HL-60/S4 treated with retinoic acid at 250 ng/mL for 4 days and 3 days (cell line): Measurements from ENCODE around the gene KCNIP1.

Source experiments
- in situ Hi-C: fragments of 300-500 bp; cut with MboI; formaldehyde crosslinking; loops from 2 replicates; pipeline ENCODE4 v1.7.0; 2022; ENCODE audit warnings: low sequenced_read_pairs

Gene KCNIP1

DNA sequence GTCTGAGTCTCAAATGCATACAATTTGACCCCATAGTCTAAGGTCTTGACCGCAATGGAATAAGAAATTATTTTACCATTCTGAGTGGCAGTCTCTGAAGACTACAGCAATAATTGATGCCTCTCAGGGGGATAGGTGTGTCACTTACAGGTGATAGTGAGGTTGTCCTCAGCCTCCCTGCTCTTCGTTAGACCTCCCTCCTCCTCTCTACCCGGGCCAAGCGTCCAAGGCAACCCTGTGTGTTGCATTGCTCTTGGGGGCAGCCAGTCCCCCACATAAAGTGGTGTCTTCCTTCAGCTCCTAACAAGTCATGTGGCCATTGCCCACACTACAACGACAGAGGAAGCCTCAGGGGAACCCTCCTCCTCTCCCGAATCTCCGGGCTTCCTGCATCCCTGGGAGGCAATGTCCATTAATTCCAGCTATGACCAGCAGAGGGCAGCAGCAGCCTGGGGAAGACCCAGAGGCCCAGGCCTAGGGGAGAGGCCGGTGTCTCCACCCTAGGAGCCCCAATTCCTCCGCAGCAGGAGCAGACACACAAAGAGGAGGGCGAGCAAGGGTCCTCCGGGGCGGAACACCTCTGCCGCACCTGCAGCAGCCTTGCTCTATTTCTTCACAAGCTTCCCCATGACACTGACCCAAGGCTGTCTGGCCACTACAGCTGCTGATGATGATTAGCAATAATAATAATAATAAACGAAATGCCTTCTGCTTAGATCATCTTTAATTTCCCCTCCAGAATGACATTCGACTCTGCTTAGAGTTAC is 134.8 kb downstream of the KCNIP1 start:
- in situ Hi-C loops = no loop called here

DNA sequence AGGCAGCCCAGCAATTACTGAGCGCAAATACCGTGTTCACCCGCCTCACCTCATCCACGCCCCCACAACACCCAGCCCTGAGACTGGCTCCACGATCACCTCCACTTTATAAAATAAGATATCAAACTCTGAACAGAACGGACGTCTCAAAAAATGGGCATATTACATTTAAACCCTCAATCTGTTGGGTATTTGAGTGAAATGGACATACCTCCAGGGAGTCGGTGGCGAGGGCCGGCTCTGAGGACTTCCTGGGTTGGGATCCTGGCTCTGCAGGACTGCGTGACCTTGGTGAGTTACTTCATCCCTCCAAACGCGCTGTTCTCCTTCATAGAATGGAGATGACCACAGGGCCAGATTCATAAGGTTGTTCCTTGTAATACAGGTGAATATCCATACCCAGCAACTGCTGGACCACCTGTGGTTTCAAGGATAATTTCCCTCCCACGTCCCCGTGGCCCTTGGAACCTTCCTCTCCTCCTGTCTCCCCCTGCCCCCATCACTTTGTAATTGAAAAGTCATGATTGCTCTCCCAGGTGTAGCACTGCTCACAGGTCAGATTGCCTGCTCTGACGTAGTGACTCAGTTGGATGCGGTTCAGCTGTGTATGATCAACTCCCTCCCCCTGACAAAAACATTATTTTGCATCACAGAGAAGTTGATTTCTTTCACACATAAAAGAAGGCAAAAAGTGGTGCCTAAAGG is 135.6 kb downstream of the KCNIP1 start:
- in situ Hi-C loops = no loop called here

DNA sequence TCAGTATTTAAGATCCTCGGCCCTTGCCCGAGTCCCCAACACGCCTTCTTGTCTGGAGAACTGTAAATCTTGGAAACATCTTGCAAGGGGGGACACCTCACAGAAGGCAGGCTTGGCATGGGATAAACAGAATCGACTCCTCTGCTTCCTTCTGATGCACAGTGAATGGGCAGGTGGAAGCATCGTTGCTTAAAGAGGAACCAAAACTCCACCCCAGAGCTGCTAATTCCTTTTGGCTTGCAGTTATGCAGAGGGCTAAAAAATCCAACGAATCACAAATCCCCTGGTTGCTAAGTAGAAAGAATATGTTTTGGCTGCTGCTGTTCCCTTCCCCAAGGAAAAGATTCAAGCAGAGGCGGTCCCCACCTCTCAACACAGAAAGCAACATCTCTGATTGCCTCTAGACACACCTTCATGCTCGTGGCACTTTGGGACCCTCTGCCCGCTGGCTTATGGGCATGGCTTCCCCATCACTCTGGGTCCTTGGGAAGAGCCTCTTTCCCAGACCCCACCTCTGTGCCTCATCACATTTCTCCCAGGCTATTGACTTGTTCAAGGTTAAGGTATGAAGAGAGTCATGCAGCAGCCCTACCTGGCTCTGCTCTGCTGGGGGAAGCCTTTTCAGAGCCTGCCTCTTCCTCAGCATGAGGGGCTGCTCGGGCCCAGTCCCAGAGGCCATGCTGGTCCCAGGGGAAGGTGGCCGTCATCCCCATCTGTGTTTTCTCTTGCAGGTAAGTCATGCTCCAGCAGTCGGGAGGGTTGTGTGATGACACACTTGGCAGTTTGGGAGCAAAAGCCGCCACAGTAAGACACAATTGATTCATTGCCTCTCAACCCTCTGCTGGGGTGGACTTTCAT is 137.1 kb downstream of the KCNIP1 start:
- in situ Hi-C loops = no loop called here

DNA sequence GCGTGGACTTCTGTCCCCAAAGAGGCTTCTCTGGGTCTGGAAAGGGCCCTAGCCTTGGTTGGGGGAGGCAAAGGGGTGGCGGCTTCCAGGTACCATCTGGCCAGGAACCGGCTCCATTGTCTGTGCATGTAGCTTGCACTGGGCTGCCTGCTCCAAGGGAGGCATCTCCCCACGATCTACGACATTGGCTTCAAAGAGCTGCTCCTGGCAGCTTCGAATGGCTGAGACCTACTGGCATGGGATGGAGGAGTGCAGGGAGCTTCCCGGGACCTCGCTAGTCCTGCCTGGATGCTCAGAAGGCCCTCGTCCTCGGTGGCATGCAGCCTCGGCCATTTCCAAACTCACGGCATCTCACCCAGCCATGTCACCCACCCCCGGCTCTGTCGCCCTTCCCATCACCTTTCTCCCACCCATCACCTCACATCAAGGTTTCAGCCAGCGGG is 137.8 kb downstream of the KCNIP1 start:
- in situ Hi-C loops = no loop called here

GRCh38 chr5:170642066-170642735 is 138.4 kb downstream of the KCNIP1 start:
- in situ Hi-C loops = no loop called here

DNA sequence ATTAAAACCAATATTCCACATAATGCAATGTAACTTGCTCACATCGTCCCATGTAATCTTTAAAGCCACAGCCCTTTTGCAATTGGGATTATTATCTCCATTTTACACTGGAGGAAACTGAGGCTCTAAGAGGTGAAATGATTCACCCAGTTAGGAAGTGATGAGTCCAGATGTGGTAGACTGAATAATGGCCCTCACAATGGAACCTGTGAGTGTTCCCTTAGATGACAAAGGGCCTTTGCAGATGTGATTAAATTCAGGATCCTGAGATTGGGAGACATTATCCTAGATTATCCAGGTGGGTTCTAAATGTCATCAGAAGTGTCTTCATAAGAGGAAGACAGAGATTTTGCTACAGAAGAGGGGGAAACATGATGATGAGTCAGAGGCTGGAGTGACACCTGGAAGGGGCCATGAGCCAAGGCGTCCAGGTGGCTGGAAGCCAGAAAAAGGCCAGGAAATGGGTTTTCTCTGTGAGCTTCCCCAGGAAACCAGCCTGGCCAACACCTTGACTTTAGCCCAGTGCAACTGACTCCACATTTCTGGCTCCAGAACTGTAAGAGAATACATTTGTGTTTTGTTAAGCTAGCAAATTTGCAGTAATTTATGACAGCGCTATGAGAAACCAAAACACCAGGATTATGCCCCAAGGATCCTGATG is 139.1 kb downstream of the KCNIP1 start:
- in situ Hi-C loops = no loop called here

GRCh38 chr5:170643591-170643990 is 139.8 kb downstream of the KCNIP1 start:
- in situ Hi-C loops = no loop called here

- in situ Hi-C loops = no loop called here
Observed at GRCh38 chr5:170644501-170644900, 140.7 kb downstream of the KCNIP1 start.

- in situ Hi-C loops = no loop called here
Observed at GRCh38 chr5:170648541-170648940, 144.7 kb downstream of the KCNIP1 start.

DNA sequence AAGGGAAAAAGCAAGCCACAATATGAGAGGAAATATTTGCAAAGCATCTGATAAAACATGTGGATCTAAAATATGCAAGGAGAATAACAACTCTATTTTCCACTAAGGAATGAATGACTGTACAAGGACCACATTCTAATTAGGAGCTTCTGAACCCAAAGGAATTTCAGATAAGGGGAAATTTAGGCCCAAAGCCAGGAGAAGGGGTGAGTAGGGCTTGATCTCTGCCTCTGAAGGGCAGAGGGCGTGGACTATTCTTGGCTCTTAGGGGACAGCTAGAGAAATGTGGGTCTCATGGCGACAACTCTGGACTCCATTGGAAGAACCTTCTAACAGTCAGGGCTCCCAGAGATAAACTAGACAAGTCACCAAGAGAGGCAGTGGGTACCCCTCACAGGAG is 147.0 kb downstream of the KCNIP1 start:
- in situ Hi-C loops = no loop called here

- in situ Hi-C loops = no loop called here
Observed at GRCh38 chr5:170651604-170652277, 147.9 kb downstream of the KCNIP1 start.

GRCh38 chr5:170655476-170655875 is 151.7 kb downstream of the KCNIP1 start:
- in situ Hi-C loops = no loop called here

DNA sequence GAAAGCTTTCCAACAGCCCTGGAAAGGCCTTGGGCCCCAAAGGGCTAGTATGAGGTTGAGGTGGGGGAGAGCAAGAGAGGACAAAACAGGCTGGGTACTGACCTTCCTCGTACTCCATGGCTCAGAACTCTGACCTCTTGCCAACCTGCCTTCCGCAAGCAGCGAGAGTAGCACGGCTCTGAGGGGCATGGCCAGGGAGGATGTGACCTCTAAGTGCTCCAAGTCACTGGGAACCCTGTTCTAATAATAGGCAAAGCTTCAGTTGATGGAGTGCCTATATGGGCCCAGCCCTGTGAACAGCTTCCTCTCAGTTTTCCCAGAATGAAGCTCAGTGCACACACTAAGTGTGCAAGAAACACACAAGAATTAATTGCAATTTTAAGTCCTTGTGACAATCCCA is 152.1 kb downstream of the KCNIP1 start:
- in situ Hi-C loops = no loop called here

GRCh38 chr5:170656346-170656745 is 152.5 kb downstream of the KCNIP1 start:
- in situ Hi-C loops = no loop called here

DNA sequence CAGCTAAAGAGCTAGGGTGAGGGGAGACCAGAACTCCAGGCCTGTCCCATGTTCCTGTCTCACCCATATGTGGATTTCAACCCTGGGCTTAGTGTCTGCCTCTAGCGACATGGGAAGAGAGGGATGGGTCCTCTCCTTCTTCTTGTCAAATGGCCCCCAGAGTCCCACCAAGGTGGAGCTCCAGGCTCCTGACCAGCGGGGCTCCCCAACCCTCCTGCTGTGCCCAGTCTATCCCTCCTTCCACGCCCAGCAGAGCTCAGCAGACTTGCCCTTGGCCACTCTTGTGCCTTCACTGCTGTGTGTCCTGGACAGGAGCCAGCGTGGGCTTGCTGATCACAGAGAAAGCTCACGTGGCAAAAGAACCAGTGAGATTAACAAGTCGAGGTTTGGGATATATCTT is 156.7 kb downstream of the KCNIP1 start:
- in situ Hi-C loops = no loop called here

GRCh38 chr5:170662966-170663365 is 159.1 kb downstream of the KCNIP1 start:
- in situ Hi-C loops = no loop called here

- in situ Hi-C loops = no loop called here
Observed at GRCh38 chr5:170678811-170679210, 175.0 kb downstream of the KCNIP1 start.

- in situ Hi-C loops = no loop called here
Observed at GRCh38 chr5:170681013-170681433, 177.2 kb downstream of the KCNIP1 start.

DNA sequence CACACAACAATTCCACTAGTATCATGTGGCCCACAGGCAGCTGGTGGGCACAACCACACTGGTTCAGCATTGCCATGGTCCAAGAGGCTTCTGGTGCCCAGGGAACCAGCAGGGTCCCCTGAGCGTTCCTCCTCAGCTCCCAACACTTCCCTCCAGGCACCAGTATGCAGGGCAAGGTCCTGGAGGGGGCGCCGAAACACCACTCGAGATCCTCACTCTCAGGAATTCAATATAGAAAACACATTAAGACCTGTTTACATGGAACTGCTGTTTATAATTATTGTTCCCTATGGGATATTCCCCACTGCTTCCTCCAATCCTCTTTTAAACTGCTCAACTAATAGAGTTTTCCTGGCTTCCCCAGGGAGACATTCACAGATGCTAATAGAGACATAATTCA is 187.8 kb downstream of the KCNIP1 start:
- in situ Hi-C loops = no loop called here

DNA sequence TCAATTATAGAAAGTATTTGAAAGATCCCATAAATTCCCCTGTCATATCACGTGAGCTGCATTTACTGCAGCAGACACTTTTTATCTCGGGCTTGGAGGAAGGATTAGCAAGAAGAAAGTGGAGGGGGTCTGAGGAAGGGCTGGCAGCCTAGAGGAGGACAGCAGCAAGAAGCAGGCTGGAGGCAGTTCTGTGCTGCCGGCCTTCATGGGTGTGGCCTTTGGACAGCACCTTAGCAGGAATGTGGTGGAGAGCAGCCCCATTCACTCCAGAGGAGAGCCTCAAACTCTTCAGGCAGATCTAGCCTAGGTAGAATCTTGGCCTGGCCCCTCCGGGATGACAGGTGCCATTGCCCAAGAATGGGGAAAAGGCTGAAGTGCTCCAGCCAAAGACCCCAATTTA is 189.9 kb downstream of the KCNIP1 start:
- in situ Hi-C loops = no loop called here
